Esophagus muscularis mucosa (tissue), 4 donors: ENCODE measurements around the gene ATP5PB.

Source experiments
- EP300 ChIP-seq: sonication (generic); formaldehyde crosslinking; IDR thresholded peaks from one replicate; pipeline ENCODE4 v1.6.1; 2017; ENCODE audit warnings: antibody characterized with exemption
- POLR2A ChIP-seq: fragments of 450-650 bp; IDR thresholded peaks from one replicate; pipeline ENCODE4 v1.6.1; 2017; ENCODE audit warnings: antibody characterized with exemption, moderate library complexity, mild to moderate bottlenecking, low read depth
- POLR2AphosphoS5 ChIP-seq, 2 donors: sonication (generic); formaldehyde crosslinking; IDR thresholded peaks; one replicate each; pipeline ENCODE4 v1.6.1; 2017; ENCODE audit warnings: antibody characterized with exemption in 2 of 2
- TF ChIP-seq, protein P1 (sequence below), 3 experiments: fragments of 200-600 bp in 2 of 3; fragments of 450-650 bp in 1 of 3; sonication (generic) in 2 of 3; IDR thresholded peaks; one replicate each; pipeline ENCODE4 v1.5.1; 2017 to 2019; ENCODE audit warnings: antibody characterized with exemption in 3 of 3, mild to moderate bottlenecking in 2 of 3, moderate library complexity in 1 of 3

DNA sequence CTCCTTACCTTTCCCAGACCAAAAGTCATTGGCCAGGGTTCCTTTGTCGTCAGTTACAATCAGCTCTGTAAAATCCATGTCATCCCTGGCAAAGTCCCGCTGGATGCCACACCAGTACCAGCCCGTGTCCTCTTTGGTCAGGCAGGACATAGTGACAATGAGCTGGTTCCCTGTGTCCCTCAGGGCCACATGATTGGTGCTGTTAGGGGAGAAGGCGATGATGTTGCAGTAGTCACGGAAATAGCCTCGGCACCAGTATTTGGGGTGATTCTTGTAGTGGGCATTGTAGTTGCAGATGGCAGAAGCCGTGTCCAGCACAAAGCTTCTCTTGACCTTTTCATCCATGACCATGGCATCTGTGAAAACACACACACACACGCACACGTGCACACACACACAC, 39.4 kb downstream of the ATP5PB start:
- TF ChIP-seq POLR2A (no peak), POLR2AphosphoS5 (IDR thresholded peaks at IDR 0.05) (no peak), EP300 (no peak)
- TF ChIP-seq, protein P1, sequence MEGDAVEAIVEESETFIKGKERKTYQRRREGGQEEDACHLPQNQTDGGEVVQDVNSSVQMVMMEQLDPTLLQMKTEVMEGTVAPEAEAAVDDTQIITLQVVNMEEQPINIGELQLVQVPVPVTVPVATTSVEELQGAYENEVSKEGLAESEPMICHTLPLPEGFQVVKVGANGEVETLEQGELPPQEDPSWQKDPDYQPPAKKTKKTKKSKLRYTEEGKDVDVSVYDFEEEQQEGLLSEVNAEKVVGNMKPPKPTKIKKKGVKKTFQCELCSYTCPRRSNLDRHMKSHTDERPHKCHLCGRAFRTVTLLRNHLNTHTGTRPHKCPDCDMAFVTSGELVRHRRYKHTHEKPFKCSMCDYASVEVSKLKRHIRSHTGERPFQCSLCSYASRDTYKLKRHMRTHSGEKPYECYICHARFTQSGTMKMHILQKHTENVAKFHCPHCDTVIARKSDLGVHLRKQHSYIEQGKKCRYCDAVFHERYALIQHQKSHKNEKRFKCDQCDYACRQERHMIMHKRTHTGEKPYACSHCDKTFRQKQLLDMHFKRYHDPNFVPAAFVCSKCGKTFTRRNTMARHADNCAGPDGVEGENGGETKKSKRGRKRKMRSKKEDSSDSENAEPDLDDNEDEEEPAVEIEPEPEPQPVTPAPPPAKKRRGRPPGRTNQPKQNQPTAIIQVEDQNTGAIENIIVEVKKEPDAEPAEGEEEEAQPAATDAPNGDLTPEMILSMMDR (IDR thresholded peaks at IDR 0.05): no peak
